HG03571 (cell line): ENCODE measurements around the gene ALPG.
"Not testable (repeated sequence)": the region's sequence is repeated elsewhere in the genome, so short reads cannot be mapped to it uniquely, and the experiment has no call there.

Experiments
- ATAC-seq: cut with Tn5 transposase; IDR thresholded peaks from one replicate; pipeline ENCODE4 v1.9.1; 2021; ENCODE audit not compliant: unreplicated experiment

The ALPG gene

DNA sequence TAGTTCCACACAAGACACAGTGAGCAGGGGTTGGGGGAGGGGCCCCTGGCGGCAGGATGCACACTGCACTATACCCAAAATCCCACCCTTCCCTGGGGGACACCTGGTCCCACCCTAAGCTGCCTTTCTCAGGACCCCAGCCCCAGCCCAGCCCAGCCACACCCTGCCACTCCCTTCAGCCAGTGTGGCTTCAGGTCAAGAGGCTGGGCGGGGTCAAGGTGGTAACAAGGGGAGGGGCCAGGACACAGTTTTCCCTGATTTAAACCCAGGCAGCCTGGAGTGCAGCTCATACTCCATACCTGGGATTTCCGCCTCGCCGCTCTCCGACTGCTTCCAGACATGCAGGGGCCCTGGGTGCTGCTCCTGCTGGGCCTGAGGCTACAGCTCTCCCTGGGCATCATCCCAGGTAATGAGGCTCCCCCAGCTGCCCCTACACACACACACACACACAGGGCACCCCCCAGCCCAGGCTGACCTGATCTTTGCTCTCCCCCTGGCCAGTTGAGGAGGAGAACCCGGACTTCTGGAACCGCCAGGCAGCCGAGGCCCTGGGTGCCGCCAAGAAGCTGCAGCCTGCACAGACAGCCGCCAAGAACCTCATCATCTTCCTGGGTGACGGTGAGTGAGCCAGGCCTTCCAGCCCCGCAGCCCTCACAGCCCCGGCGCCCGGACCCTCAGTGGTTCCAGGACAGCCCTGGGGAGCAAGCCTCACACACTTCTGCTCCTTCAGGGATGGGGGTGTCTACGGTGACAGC lies at the start of gene ALPG:
ALPG (plus strand) TSS at position 289 of the 755 bp plus-strand sequence; CDS start at position 340, 51 bp downstream.
- ATAC-seq = no peak

DNA sequence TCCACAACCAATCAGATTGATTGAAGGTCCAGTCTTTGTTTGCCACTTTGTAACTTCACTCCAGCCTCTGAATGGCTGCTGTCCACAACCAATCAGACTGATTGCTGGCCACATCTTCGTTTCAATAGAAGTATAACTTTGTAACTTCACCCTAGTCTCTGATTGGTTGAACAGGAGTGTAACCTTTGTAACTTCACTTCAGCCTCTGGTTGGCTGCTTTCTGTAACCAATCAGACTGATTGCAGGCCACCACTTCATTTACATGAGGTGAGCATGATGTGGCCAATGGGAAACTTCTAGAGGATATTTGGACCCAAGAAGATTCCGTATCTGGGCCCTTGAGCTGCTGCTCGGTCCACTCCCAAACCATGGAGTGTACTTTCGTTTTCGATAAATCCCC lies 45.0 kb upstream of the ALPG start:
- ATAC-seq = no peak

DNA sequence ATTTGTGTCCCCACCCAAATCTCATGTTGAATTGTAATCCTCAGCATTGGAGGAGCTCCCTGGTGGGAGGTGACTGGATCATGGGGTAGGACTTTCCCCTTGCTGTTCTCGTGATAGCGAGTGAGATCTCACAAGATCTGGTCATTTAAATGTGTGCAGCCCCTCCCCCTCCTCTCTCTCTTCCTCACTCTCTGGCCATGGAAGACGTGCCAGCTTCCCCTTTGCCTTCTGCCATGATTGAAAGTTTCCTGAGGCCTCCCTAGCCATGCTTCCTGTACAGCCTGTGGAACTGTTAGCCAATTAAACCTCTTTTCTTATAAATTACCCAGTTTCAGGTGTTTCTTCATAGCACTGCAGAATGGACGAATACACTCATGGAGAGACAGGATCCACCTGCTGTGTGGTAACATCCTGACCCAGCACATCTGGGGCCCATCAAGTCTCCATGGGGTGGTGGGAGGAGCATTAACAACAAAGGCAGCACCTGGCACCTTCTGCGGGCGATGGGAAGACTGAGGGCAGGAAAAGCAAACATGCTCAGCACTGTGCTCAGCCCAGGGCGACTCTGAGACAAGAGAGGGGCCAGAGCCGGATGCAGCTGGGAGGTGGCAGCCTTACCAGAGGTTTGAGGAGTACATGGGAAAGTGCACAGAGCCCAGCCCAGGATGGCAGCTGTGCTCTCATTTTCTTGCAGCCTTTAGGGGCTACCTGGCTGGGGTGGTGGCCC lies 44.3 kb upstream of the ALPG start:
- ATAC-seq = no peak

GRCh38 chr2:232363064-232363783 lies 43.4 kb upstream of the ALPG start:
- ATAC-seq = not testable (repeated sequence)

DNA sequence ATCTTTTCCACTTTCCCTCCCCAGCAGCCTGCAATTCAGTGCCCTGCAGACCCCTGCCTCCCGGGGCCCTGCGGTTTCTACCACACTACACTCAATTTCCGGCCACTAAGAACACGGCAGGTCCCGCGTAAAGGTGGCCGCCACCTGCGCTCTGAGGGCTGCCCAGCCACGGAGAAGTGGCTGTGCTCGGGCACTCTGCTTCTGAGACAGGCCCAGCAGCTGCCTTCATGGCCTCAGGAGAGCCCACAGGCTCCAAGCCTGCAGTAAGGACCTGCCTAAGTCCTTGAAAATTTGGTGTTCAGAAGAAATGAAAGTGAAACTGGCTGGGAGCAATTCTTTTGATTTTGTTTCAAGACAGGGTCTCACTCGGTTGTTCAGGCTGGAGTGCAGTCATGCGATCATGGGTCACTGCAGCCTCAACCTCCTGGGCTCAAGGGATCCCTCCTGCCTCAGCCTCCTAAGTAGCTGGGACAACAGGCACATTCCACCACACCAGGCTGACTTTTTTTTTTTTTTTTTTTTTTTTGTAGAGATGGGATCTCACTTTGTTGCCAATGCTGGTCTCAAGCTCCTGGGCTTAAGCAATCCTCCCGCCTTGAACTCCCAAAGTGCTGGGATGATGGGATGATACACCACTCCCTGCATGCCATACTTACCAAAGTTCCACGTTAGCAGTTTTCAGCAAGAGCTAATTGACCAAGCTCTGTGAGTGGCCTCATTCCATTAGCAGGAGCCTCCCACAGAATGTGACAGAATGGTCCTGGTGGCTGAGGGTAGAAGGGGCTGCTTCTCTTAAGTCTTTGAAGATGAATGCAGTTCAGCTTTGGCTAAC lies 42.6 kb upstream of the ALPG start:
- ATAC-seq = no peak

DNA sequence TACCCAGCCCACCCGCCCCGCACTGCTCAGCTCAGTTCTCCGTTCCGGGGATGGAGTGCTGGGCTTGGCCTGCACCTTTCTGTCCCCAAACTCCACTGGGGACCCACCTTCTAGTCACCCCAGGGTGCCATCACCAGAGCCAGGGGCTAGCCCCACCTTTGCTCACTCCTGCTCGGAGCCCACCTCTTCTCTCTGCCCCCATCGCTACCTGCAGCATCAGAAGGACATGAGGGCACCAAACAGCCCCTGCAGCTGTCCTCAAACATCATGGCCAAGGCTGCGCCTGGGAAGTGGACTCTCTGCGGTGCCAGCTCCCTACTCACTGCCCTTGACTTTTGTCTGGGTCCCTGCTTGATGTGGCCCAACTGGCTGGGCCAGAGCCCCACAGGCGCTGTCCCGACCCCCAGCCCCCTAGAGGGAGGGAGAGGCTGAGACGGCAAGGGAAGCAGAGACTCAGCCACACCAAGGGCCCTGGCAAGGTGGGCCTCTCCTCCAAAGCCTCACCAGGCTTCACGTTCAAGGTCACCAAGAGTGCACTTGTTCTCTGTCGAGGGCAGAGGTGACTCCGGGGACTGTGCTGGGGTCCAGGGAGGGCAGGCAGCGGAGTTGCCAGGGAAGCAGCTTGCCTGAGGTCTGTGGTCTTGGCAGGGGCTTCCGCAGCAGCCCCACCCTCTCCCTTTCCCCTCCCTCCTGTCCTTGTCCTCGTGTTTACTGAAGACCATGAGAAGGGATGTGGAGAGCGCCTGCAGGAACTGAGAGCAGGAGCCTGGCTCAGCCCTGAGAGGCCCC lies 41.6 kb upstream of the ALPG start:
- not testable (repeated sequence) for ATAC-seq

- no peak for ATAC-seq
Observed at GRCh38 chr2:232365621-232366321, 40.9 kb upstream of the ALPG start.

DNA sequence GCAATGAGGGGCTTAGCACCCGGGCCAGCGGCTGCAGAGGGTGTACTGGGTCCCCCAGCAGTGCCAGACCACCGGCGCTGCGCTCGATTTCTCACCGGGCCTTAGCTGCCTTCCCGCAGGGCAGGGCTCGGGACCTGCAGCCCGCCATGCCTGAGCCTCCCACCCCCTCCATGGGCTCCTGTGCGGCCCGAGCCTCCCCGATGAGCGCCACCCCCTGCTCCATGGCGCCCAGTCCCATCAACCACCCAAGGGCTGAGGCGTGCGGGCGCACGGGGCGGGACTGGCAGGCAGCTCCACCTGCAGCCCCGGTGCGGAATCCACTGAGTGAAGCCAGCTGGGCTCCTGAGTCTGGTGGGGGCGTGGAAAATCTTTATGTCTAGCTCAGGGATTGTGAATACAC lies 40.2 kb upstream of the ALPG start:
- ATAC-seq = not testable (repeated sequence)

DNA sequence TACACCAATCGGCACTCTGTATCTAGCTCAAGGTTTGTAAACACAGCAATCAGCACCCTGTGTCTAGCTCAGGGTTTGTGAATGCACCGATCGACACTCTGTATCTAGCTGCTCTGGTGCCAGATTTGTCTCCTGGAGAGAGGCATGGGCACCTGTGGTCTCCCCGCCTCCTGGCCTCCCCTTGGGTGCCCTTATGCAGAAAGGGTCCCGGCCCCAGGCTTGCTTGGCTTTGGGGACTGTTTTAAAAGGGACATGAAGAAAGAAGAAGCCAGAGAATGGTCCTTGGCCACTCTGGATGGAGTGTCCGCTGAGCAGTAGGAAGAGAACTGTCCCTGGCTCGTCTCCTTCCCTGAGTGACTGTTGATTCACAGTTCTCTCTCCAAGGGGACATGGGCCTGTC lies 39.6 kb upstream of the ALPG start:
- no peak for ATAC-seq

GRCh38 chr2:232367591-232368233 lies 38.9 kb upstream of the ALPG start:
- ATAC-seq = no peak

GRCh38 chr2:232368311-232368731 lies 38.3 kb upstream of the ALPG start:
- ATAC-seq = no peak

DNA sequence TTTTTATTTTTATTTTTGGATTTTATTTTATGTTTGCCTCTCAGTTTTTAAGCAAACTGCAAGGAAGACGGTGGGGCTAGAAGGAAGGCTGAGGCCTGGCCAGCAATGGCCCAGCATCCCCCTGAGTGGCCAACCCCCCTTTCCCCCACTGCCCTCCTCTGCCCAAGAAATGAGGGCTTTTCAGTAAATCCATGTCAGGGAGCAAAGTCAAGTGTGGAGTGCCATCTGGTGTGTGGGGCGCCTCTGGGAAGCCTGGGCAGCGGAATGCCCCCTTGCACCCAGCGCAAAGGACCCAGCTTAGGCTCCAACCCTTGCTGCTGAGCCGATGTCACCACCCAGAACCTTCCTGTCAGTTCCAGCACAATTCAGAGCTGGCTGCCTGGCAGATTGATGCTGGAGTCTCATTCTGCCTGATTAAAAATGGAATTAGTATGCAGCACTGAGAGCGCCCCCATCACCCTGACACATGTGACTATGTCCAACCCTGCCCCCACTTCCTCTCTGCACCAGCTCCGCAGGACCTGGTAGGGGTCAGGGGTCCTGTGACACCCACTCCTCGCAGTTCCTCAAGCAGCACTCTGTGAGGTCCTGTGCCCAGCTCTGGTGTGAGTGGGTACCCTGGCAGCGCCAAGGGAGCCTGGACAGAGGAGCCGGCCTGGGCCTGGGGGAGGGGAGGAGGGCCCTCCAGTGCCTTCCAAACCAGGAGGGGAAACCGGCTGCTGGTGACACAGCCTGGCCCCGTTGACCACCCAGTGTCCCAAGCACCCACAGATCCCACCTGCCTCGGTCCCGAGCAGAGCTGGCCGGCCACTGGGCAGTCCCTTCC lies 37.3 kb upstream of the ALPG start:
- no peak for ATAC-seq

DNA sequence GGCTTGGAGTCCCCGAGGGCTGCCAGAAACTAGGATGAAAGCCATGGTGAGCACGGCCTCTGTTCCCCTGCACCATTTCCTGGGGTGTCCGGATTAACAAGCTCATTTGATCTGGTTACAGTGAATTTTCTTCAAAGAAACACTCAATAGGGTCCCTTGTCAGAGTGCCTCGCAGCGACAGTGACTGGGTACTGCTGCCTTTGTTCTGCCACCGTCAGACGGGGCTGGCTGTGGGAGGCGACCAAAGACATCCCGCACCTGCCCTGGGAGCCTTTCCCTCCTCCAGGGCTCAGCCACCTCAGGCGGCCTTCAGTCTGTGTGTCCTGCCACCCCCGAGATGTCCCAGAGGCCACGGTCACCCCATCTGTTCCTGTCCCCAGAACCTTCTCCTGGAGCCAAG lies 36.6 kb upstream of the ALPG start:
- not testable (repeated sequence) for ATAC-seq

GRCh38 chr2:232372231-232373208 lies 34.1 kb upstream of the ALPG start:
- no peak for ATAC-seq

- no peak for ATAC-seq
Observed at GRCh38 chr2:232374356-232374755, 32.3 kb upstream of the ALPG start.

DNA sequence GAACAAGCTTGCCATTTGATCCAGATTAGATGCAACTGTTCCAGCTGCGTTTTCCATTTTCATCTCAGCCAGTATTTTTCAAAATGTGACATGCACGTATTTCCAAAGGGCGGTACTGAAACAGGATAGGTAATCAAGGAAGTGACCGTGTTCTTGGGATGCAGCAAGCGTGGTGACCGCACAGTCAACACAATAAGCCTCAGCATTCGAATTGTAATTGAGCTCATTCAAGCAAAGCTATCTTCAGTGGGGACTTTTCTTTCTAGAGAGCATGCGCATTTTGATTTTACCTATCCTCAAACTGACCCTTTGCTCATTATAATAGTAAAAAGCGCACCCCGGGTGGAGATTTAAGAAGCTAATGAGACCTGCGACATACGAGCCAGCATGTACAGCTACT lies 31.5 kb upstream of the ALPG start:
- ATAC-seq = no peak

DNA sequence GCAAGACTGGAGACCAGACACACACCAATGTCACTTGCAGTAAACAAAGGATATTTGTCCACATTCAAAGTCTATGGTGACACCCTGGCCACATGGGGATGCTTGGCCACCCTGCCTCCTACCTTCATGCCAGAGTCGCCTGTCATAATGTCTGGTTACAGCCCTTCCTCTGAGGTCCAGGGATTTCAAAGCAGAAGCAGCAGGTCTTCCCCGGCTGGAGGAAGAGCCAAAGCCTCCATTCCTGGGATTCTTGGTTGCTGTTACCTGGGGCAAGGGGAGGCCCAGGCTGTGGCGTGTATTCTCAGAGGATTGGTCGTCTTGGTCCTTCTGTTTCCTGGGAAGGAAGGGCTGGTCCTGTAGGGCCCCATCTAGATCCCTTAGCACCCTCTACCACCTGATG lies 30.4 kb upstream of the ALPG start:
- ATAC-seq = no peak
